EL (cell line): Measurements from ENCODE around the gene LYL1.
A peak's percentile ranks its signal among the peaks of the same experiment; 100 is the strongest.

Experiments used
- DNase-seq: peaks from one replicate; pipeline ENCODE4 v3.0.0-alpha.2; 2016

The LYL1 gene

DNA sequence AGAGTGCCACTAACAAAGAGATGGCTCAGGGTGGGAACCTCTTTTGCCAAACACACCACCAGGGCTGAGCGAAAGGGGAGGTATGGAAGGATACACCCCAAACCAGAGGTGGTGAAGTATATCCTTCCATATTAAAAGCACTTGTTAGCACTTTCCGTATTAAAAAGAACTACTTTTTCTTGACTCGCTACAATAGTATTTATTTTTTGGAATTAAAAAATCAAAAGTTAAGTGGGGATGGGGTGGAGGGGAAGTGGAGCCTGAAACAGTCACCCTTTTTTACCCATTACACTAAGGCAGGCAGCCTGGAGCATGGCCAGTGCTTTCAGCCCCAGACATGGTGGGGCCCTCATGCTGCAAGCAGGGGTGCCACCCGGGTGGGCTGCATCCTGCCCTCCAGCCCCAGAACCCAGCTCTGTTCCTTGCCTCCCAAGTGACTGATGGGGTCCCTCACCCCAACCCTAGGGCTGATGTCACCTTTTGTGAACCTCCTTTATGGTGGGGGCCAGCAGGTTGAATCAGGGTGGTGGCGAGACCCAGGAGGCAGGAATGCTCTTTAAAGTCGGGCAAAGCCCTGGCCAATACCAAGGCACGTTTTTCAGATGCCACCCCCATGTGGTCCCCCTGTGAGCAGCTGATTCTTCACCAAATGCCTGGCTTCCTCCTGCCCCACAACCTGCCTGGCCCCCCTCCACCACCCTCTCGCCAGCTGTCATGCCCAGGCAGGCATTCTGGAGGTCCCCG, 31.0 kb downstream of the LYL1 start:
- no peak for DNase-seq

DNA sequence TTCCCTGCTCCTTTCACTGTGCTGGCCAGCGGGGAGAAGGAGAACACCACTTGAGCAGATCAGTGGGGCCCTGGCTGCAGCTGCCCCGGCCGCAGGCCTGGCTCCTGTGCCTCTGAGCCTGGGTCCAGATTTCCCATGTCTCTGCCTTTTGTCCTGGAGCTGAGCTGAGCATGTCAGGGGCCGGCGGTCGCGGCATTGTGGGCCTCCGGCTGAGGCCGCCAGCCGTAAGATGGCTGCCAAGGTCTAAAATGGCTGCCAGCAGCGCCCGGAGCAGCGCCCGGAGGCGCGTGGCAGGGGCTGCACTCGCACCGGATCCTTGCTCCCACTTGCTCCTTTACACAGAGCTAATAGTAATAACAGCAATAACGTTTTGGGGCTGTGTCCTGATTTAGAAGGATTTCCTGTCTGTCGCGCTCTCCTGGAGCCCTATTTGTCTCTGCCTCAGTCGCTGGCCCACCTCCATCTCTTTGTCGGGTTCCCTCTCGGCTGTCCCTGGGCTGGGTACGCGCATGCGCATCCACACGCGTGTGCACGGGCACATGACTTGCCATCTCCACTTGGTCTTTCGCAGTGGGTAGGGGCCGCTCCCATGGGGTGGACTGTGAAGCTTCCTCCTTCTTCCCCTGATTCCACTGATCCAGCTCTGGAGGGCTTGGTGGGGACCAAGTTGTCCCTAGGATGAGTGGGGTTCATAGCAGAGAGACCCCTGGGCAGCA, 32.1 kb downstream of the LYL1 start:
- no peak for DNase-seq

DNA sequence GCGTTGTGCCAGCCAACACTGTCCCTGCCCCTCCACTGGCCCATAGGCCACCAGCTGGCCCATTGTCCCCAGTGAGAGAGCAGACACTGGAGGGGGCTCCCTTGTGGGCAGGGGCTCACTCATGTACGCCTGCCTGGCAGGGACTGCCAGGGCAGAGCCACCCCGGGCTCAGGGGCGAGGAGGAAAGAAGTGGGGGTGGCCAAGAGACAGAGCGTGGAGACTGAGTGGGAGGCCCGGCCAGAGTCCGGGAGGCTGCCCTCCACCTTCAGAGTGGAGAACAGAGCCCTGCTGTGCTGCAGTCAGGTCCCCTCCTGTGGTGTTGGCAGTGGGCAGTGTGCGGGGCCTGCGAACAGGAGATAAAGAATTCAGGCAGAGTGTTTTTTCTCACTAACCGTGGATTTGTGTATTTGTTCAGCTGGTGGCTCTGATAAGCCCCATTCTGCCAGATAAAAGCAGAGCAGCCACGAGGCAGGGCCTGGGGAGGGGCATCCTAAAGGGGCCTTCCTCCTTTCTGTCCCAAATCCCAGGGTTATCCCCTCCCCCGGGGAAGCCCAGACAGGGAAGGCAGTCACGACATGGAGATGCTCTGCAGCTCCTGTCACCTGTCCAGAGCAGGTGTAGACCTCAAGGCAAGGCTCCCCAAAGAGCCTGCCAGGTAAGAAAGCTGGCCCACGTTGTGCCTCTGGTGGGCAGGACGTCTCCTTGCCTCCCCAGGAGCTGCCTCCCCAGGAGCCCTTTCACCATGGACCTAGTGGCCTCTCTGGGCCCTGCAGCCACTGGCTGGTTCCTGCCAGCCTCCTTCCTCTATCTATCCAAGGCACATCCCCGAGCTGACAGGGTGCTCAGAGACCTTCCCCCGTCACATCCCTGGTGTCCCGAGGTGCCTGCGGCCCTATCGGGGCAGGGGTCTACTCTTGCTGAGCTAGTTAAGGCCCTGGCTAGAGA, 33.0 kb downstream of the LYL1 start:
- no peak for DNase-seq

DNA sequence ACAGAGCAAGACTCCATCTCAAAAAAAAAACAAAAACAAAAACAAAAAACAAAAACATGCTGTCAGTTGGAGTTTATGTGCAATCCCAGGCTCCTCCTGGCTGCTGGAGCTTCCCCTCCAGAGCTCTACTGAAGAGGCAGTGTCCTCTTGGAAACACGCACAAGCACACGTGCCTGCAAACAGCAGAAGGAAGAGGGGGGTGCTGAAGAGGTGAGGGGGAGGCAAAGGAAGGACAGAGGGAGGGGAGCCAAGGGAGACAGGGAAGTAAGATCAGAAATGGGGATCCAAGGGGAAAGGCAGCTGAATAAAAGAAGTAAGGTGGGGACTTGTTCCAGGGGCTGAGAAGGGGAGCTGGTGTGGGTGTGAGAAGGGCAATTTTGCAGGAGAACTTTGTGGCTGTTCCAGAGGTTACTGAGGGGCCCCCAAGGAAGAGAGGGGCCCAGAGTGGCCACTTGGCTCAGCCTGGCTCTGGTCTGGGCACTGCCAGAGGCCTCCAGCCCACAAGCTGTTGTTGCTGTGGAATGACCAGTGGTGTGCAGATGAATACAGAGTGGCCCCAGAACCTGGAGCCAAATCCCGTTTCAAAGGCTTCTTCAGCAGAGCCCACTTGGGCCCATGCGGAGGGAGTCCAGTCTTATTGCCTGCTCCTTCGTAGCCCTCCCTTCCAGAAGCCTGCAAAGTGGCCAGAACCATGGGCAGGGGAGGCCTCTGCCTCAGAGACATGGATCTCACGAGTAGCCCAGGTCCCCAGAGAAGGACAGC, 34.4 kb downstream of the LYL1 start:
- no peak for DNase-seq

DNA sequence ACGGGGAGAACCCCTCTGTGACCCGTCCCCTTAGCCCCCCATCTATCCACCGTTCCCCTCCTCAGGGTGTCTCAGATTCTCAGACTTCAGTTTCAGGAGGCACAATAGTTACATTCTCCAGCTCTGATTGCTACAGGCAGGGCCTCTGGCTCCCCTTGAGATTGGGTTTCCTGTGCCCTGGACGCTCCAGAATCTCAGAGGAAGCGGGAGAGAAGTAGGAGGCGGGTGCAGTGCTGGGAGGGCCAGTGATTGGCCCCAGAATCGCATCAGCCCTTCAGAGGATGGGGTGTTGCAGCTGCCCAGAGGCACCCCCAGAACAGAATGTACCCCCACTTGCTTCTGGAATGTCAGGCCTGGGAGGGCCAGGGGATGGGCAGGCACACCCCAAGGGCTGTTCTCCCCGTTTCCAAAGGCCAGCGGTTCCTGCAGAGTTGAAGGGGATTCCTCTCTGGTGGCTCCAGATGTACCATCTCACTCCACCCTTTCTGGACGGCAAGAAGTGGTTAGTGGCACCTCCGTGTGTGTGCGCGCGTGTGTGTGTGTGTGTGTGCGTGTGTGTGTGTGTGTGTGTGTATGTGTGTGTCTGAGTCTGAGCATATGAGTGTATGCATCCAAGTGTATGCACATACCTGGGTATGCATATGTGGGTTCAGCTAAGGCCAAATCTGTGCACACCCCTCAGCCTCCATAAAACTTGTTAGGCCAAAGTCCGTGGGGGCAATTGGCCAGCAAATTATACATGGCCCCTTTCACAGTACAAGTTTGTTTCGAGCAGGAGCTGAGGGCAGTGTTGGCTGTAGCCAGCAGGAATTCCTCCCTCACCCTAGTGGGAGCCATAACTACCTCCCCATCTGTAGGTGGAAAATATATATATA, 35.5 kb downstream of the LYL1 start:
- no peak for DNase-seq

DNA sequence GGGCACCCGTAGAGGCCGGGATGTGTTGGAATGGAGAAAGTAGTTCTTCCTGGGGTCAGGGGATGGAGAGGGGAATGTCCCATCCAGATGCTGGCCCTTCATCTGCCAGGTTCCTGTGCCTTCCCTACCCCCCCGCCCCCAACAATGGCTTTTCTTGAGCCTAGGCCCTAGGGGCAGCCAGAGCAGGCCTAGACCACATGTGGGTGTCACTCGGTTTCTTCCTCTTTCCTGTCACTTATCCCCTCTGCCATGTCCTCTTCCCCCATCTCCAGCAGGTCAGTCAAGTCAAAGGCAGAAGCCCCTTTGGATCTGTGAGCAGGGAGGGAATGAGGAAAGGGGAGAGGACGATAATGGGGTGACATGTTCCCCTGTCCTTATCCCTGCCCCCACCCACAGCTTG, 36.4 kb downstream of the LYL1 start:
- DNase-seq: no peak

DNA sequence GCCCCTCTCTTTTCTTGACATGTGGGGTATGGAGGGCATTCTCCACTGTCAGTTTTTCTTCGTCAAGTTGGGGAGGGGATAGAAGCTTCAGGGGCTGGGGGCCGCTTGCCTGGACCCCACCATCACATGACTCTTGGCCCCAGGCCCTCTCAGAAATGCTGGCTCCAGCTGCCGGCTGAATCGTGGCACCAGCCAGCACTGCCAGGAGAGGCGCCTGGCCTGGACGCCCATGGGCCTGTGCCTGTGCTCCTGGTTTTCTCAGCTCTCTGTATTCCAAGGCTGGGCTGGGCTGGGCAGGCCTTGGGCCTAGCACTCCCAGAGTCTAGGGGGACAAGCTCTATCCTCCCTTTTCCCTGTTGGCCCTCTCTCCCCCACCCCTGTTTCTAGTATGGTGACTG, 38.6 kb downstream of the LYL1 start:
- no peak for DNase-seq

DNA sequence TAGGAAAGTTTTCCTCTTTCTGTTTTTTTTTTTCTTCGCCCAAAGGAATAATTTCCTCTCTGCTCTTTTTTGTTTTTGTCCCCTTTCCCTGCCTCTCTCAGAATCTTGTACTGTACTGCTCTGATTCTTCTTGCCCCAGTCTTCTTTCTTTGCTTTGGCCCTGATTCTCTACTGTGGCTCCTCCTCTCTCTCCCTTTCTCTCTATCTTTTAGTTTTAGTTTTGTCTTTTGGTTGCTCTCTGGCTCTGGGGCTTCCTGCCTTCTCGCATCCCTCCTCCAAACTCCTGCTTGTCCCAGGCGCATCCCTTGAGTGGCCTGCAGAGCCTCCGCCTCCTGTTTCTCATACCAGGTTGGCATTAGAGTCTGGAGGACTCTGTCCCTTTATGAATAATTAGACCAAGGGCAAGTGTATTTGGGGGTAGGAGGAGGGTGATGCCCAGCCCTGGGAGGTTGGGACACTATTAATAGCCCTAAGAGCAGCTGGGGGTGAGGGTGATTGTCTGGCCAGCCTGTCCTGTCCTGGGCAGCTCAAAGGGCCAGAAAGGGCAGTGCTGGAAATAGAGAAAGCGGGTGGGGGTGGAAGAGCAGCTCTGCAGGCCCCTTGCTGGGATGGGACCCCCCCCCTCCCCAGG, 39.1 kb downstream of the LYL1 start:
- no peak for DNase-seq

DNA sequence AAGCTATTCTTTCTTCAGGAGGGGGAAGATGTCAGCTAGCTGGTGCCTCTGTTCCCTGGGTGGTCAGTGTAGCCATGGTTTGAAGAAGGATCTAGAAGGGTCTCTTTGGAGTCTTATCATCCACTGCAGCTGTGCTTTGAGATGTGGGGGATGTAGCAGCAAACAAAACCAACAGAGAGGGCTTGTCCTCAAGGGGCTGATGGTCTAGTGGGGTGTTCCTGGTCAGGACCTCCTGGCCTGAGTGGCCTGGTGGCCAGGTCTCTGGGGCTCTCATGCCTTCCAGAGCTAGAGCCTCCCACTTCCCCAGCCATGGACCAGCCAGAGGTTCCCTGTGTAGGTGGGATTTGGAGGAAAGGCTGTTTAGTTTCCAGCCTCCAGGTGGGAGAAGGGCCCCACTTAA, 40.3 kb downstream of the LYL1 start:
- no peak for DNase-seq

DNA sequence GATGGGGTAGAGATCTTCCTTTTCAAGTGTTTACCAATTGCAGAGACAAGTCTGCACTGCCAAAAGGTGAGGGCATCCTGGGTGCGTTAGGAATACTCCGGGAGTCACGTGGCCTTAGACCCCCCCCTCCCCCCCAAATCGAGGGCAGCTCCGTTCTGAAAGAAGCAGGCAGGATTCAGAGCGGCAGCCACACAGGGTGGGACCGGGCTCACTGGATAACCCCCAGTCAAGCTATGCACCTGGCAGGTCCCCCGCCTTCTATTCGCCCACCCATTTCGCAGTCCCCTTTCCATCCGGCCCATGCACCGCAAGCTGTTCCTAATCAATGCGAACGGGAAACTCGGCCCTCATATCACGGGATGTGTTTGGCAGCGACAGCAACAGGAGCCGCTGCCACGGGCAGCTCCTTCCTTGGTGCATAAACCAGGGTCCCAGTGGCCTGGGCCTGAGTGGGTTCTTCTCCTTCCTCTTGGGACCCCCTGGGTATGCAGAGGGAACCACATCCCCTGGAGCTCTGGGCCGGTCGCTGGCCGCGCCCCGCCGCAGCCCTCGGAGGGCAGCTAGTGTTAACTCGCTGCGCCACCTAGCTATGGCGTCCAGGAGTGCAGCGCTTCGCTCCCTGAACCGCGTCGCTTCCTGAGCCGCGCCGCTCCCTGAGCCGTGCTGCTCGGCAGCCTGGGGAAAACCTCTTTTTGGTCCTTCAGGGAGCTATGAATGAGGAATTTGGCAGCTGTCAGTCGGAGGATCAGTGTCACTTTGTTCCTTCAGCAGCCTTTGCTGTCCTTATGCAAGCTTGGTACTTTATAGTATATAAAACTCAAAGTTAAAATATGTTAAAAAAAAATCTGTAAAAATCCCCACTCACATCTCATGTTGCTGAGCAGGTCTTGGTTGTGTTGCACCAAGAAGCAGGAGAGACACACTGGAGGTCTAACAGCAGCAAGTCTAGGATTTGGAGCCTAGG, 41.4 kb downstream of the LYL1 start:
- DNase-seq: peak; percentile 76

DNA sequence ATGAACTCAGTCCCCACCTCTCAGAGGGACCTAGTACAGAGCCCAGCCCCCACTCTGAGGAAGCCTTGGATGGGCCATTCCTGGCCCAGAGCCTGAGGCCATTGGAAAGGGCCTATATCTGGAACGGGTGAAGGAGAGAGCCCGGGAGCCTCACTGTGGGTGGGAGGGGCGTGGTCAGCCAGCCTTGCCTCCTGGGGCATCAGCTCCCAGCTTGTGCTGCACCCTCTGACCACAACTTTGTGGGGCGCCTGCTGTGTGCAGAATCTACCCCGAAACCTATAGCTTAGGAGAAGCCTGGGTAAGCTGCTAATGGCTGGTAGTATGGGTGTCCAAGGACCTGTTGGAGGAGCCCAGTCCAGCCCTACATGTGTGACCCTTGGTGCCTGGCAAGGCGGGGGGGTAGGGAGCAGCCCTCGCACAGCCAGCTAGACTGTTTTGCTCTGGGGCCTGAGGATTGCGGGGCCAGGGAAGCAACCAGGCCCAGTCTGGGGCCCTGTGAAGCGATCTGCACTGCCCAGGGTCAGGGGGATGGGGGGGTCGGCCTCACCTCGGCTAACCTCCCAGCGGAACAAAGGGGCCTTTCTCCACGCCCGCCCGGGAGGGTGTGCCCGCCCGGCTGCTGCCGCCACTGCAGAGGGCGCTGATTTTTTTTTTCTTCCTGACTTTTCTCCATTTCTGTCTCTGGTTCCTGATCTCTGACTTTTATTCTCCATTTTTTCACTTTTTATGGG, 42.3 kb downstream of the LYL1 start:
- DNase-seq: peak; percentile 71

DNA sequence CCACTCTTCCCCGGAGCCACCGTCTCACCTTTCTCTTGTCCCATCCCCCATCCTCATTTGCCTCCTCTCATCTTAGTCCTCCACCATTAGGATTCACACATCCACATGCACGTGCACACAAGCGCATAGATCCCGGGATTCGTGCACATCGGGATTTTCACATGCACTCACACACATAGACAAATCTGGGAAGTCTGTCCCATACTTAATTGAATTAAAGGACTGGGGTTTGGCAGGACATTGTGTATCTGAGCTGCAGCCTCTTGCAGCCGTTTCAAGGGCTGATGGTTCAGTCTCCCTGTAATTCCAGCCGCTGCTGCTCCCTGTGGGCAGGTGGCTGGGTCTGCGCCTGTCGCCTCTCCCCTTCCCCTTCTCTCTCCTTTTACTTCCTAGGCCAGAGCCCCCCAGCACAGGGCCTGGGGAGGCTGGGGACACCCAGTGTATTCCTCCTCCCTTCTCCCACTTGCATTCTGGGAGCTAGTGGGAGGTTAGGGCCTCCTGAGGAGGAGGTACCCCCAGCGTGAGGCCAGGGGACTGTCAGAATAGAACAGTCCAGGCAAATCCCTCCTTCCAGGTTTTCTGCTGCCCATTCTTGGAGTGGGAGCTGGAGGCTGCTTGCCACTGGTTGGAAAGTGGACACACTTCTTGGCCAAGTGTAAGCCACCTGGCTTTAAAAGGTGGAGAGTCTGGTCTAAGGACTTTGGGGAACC, 43.6 kb downstream of the LYL1 start:
- no peak for DNase-seq

DNA sequence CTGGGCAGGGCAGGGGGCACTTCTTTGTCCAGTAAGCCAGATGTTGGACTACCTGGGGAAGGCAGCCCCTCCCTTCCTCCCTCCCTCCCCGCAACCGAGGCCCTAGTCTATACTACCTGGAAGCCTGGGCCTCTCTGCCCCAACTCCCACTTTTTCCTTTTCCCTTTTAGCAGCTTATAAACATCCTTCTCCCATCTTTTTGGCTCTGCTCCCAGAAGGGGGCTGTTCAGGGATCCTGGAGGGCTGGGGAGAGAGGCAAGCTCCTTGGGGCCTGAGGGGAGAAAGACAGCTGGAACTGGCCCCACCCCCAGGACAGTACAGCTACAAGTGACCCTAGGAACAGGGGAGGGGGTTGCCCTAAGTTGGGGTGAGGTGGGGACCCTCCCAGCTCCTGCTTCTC, 44.9 kb downstream of the LYL1 start:
- no peak for DNase-seq

DNA sequence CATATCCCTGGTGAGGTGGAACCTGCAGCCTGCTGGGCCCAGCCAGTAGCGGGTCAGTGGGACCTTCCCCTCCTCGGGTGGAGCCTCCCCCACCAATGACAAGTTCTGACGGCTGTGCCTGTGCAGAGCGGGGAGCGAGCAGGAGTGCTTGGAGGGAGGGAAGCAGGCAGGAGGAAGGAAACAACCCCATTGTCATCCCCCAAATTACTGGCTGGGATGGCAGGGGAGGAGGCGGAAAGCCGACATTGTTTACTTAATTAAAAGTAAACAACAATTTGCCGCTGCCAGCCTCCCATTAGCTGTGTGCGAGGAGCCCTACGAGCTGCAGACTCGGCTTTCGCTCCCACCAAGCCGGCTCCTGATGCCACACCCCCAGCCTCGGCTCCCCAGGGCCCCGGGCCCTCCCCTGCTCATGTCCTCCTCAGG, 45.5 kb downstream of the LYL1 start:
- no peak for DNase-seq

DNA sequence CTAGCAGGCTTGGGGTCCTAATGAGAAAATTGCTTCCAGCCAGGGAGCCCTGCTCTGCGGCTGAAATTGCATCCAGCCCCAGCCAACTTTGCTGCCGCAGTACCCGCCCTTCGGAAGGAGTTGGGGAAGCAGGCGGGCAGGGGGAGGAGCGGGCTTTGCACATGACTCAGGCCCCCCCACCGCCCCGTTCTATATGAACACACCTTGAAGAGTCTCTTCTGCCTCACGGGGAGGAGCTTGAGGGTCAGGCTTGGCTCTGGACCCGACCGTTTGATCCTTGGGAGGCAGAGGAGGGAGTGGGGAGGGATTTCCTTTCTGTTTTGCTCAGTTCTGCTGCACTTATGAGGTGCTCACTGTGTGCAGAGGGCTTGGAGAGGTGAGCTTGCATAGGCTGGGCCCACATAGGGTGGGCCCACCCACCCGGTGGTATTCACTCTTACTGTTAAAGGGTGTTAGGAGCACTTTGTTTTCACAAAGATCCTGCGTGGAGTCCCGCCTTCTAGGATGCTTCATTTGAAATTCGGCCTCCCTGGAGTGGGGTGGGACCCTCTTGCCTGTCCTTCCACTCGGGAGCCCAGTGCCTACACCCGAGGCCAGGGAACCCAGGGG, 46.5 kb downstream of the LYL1 start:
- peak; percentile 85 for DNase-seq

DNA sequence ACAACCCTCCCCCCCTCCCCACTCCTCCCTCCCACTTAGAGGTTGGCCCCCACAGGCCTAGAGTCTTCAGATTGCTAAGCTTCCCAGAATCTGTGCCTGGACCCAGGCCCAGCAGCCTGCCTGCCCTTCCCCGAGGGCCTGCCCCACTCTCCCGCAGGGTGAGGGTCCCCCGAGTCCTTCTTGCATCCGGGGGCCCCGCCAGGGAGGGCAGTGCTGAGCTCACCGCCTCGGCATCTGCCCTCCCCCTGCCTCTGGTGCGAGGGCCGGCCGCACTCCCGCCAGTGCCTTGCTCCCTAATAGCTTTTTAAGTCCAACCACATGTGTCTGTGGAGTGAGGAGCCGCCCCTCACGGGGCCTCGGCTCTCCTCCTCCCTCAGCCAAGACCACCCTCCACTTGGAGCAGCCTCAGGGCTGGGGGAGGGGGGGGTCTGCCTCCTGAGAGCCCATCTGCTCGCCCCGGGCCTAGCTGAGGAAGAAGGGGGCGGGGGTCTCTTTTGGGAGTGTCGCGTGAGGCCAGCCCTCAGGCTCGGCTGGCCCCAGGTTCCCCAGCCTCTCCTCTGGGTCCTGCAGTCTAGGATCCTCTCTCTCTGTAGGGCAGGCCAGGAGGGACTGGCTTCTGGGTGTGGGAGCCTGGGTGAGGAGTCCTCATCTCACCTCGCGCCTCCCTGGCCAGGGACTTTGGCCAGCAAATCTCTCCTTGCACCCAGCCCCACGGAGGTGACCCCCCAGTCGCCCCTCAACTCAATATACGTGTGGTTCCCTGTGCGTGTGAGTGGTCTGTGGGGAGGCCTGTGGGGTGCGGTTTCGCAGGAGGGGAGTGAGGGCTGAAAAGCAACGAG, 47.2 kb downstream of the LYL1 start:
- DNase-seq: peak; percentile 94

DNA sequence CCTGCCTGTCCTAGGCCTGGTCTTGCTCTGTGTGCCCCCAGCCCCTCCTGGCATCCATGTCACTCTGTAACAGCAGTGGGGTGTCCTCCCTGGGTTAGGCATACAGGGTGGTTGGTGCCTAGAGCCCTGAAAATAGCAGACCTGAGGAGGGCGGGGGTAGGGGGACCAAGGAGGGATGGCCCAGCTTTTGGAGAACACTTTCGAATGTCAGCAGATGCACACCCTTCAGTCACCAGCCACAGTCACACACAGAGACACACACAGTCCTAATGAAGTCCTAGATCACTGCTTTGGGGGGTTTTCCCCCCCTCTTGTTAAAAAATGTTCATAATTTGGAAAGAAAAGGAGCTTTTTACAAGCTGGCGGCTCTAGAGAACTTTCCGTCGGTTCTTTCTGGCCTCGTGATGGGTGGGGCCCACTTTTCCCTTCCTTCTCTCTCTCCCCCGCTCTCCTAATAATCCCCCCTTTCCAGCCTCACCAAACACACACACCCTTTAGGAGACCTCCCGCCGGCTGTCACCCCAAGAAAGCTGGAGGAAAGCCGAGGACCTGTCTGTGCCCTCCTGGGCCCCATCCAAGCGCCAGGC, 47.9 kb downstream of the LYL1 start:
- no peak for DNase-seq
